ENCODE results near the gene TMEM95. TPM values are rescaled to one million over a fixed set of nuclear protein-coding genes. Genes with fewer than 3 reads are reported as not detected.
"Not testable (repeated sequence)": the region's sequence is repeated elsewhere in the genome, so short reads cannot be mapped to it uniquely, and the experiment has no call there.

The TMEM95 gene
- polyA plus RNA-seq, 1 donor: not detected

GRCh38 chr17:7323731-7324437 is 31.1 kb upstream of the TMEM95 start:
- DNase-seq: no peak

DNA sequence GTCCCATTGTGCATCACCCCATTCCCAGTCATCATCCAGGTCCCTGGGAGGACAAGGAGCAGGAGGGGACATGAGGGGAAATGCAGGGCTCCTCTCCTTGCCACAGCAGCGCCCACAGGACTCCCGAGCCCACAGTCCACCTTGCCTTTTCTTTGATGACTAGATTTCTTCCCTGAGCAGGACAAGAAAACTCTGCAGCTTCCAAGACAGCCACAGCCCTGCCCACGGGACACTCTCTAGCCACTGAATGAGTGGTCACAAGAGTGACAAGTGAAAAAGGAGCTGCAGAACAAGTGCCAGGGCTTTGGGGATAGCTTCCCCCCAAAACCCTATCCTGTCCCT is 30.5 kb upstream of the TMEM95 start:
- no peak for DNase-seq

DNA sequence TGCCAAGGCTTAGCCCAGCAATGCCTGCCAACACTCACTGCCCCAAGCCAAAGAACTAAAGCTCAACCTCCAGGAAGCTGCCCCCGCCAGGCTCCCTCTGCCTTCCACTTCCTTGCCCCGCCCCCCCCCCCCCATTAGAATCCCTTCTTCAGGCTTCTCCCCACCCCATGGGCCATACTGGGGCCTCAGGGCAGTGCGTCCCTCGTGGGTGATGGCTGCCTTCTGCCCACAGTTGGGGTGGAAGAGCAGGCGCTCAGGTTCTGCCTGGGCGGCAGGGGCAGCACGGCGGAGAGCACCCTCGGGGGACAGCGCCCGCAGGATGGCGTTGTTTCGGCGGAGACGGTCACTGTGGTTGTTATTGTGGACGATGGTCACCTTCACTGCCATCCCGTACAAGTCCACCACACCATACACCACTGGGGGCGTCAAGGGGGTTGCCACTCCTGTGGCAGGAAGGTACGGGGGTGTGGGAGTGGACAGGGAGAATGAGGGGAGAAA is 29.9 kb upstream of the TMEM95 start:
- no peak for DNase-seq

GRCh38 chr17:7326186-7326585 is 28.8 kb upstream of the TMEM95 start:
- DNase-seq: no peak

- DNase-seq: no peak
Measured at GRCh38 chr17:7327056-7327455, 27.9 kb upstream of the TMEM95 start.

DNA sequence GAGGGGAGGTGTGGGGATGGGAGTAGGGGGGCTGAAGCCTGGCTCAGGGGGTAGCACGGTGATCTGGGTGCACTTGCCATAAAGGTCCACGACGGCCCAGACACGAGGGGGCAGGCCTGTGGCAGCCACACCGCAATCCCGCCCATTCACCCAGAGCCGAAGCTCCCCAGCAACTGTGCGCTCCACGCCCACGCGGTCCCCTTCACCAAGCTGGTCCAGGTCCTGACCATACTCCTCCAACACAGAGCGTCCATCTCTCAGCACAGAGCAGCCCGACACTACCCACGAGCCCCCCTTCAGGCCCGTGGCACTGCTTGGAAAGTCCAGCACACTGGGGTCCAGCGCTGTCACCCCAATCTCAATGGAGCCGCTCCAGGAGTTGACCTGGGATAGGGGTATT is 27.5 kb upstream of the TMEM95 start:
- no peak for DNase-seq

GRCh38 chr17:7328009-7328408 is 26.9 kb upstream of the TMEM95 start:
- DNase-seq: no peak

GRCh38 chr17:7328840-7329373 is 26.0 kb upstream of the TMEM95 start, which contains the start of gene NEURL4:
Gene NEURL4 (minus strand): TSS chr17:7329335. CDS start chr17:7329312, 23 bp downstream.
- DNase-seq: no peak

DNA sequence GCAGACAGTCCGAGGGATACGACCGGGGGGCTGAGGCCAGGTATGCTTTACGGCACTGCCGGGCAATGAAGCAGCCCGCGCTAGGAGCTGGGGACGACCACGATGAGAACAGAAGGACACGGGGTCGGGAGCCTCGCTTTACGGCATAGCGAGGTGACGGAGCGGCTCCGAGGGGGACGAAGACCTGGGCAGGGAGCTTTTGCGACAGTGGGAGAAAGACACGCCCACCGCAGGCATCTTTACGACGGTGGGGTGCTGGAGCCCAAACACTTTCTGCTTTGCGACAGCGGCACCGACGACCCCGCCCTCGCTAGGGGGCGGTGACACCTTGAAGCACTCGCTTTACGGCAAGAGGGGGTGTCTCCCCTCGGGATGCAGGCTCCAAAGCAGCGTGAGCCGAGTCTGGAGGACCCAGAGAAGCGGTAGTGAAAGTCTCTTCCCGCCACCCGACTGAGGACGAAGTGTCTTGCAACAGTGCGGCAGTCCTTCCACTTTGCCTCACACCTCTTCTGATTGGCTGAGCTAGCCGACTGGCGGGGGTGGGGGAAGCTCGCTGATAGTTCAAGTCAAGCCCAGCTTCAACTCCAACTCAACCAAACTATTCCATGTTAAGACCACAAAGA is 25.5 kb upstream of the TMEM95 start:
- peak; percentile 99 for DNase-seq

DNA sequence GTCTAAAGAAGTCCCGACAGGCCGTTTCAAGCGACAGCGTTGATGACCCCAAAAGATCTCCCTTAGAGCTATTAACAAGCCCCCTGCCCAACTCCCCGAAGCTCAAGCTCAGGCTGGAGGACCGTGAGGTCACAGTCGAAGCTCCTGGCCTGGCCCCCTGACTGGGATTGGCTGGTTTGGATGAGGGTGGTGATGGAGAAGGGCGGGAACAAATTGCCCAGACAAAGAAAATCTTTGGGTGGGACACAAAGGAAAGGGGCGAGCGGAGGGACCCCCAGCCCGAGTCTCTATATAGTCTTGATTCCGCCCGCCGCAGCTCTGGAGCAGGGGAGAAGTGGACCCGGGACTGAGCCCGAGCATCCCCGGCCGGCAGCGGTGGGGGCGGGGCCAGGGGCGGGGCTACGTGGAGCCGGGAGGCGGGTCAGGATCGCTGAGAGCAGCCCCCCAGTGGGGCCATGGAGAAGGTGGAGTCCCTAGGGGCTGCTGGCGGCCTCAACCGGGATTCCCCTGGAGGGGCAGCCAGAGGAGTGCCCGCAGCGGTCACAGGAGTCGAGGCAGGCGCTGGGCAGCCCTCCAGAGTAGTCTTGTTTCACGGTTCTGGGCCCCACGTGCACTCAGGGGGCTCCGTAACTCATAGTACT is 24.8 kb upstream of the TMEM95 start:
- DNase-seq: peak; percentile 83

- no peak for DNase-seq
Measured at GRCh38 chr17:7330638-7331015, 24.3 kb upstream of the TMEM95 start.

GRCh38 chr17:7332111-7332510 is 22.8 kb upstream of the TMEM95 start:
- DNase-seq: no peak

- DNase-seq: not testable (repeated sequence)
Measured at GRCh38 chr17:7332600-7333069, 22.3 kb upstream of the TMEM95 start.

GRCh38 chr17:7334938-7335538 is 19.9 kb upstream of the TMEM95 start:
- no peak for DNase-seq

GRCh38 chr17:7335765-7336164 is 19.2 kb upstream of the TMEM95 start:
- DNase-seq: not testable (repeated sequence)

- no peak for DNase-seq
Measured at GRCh38 chr17:7336240-7337175, 18.4 kb upstream of the TMEM95 start, which contains the start of gene ACAP1. Gene ACAP1 (plus strand): TSS chr17:7336529. CDS start chr17:7336735, 206 bp downstream.

DNA sequence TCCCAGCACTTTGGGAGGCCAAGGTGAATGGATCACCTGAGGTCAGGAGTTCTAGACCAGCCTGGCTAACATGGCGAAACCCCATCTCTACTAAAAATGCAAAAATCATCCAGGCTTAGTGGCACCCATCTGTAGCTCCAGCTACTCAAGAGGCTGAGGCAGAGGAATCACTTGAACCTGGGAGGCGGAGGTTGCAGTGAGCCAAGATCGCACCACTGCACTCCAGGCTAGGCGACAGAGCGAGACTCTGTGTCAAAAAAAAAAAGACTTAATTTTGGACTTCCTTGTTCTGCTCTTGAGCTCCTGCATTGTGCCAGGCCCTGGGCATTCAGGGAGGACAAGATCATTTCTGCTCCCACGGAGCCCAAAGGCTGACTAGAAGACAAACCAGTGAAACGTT is 17.4 kb upstream of the TMEM95 start:
- not testable (repeated sequence) for DNase-seq

- no peak for DNase-seq
Measured at GRCh38 chr17:7340179-7340578, 14.8 kb upstream of the TMEM95 start.

GRCh38 chr17:7341842-7342241 is 13.1 kb upstream of the TMEM95 start:
- DNase-seq: no peak

GRCh38 chr17:7343250-7343649 is 11.7 kb upstream of the TMEM95 start:
- no peak for DNase-seq
